Measurements from ENCODE around the gene ALDH7A1.

ALDH7A1 gene

DNA sequence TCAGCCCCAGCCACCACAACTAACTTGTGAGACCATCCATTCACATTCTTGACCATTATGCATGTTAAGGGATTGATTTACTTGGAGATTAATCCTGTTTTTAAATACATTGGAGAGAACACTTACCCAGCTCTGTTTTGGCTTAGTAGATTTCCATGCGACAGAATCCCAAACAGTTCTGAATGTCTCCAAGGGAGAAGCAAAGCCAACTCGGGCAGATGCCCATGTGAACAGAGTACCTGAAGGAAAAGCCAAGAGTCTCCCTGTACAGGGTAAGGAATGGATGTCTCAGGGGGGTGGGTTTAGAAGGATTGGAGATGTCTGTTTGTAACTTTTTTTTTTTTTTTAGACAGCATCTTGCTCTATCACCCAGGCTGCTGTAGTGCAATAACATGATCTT is 110.8 kb downstream of the ALDH7A1 start:
- TF ChIP-seq, protein P1, sequence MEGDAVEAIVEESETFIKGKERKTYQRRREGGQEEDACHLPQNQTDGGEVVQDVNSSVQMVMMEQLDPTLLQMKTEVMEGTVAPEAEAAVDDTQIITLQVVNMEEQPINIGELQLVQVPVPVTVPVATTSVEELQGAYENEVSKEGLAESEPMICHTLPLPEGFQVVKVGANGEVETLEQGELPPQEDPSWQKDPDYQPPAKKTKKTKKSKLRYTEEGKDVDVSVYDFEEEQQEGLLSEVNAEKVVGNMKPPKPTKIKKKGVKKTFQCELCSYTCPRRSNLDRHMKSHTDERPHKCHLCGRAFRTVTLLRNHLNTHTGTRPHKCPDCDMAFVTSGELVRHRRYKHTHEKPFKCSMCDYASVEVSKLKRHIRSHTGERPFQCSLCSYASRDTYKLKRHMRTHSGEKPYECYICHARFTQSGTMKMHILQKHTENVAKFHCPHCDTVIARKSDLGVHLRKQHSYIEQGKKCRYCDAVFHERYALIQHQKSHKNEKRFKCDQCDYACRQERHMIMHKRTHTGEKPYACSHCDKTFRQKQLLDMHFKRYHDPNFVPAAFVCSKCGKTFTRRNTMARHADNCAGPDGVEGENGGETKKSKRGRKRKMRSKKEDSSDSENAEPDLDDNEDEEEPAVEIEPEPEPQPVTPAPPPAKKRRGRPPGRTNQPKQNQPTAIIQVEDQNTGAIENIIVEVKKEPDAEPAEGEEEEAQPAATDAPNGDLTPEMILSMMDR (IDR thresholded peaks at IDR 0.05; ENCODE audit: insufficient read depth, missing control alignments) = no peak
- no peak for DNase-seq (ENCODE audit: insufficient read length, low spot score)

DNA sequence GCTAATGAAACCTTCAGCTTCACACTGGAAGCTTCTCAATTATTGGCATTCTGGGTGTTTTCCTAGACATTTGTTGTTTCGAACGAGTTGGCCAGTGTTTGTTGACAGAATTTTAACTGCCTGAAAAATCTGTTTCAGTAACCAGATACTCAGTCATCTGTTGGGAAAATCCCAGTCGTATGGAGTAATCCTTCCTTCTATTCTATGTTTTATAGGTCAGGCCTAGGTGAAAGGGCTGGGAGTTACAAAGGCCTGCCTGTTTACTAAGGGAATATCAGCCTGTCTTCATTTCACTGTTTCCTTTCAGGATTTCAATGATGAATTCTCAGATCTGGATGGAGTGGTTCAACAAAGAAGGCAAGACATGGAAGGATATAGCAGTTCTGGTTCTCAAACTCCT is 111.9 kb downstream of the ALDH7A1 start:
- FAIRE-seq (no peak), DNase-seq (ENCODE audit: insufficient read length, low spot score) (no peak)
- TF ChIP-seq, protein P1 (IDR thresholded peaks at IDR 0.05; ENCODE audit: insufficient read depth, missing control alignments) = no peak

More for the DNA sequence above, 110.8 kb downstream of the ALDH7A1 start:
- no peak for FAIRE-seq

DNA sequence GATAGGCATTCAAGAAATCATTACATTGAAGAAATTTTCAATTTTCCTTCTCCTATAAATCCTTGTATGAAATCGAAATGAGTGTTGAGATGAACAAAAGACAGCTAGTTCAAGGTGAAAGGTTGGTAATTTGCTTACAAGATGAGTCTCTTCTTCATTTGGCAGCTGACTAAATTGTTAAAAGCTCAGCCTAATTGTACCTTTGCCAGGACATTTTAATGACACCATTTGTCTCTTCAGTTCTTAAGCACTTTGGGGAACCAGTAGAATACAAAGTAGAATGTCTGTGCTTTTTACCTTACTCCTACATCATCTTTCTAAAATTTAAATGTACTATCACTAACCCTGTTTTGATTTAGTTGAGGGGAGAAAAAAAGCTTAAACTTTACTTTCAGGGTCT is 112.4 kb downstream of the ALDH7A1 start:
- peak; percentile 35 for FAIRE-seq
- DNase-seq (ENCODE audit: insufficient read length, low spot score) = no peak
- TF ChIP-seq, protein P1 (IDR thresholded peaks at IDR 0.05; ENCODE audit: insufficient read depth, missing control alignments) = no peak

DNA sequence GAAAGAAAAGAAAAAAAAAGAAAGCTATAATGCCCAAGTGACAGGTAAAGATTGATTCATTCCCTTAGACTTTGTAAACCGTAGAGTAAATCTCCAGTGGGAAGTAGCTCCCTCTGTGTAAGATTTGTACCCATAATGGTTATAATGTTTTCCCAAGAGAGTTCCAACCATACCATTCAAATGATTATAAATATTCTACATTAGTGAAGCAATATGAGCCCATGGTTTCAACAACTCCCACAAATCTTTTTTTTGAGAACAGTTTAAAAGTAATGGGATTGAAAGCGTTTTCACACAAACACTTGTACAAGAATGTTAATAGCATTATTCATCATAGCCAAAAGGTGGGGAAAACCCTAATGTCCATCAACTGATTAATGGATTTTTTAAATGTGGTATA is 113.8 kb downstream of the ALDH7A1 start:
- TF ChIP-seq, protein P1 (IDR thresholded peaks at IDR 0.05; ENCODE audit: insufficient read depth, missing control alignments) = no peak
- no peak for DNase-seq (ENCODE audit: insufficient read length, low spot score)
- FAIRE-seq = no peak

Measured in D721Med (cell line).